ENCODE measurements around the gene ZNF474.

- TF ChIP-seq, protein P1, sequence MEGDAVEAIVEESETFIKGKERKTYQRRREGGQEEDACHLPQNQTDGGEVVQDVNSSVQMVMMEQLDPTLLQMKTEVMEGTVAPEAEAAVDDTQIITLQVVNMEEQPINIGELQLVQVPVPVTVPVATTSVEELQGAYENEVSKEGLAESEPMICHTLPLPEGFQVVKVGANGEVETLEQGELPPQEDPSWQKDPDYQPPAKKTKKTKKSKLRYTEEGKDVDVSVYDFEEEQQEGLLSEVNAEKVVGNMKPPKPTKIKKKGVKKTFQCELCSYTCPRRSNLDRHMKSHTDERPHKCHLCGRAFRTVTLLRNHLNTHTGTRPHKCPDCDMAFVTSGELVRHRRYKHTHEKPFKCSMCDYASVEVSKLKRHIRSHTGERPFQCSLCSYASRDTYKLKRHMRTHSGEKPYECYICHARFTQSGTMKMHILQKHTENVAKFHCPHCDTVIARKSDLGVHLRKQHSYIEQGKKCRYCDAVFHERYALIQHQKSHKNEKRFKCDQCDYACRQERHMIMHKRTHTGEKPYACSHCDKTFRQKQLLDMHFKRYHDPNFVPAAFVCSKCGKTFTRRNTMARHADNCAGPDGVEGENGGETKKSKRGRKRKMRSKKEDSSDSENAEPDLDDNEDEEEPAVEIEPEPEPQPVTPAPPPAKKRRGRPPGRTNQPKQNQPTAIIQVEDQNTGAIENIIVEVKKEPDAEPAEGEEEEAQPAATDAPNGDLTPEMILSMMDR (IDR thresholded peaks at IDR 0.05): no peak
- TF ChIP-seq POLR2A (IDR thresholded peaks at IDR 0.05): no peak
Measured at GRCh38 chr5:122126756-122127321, 2.5 kb upstream of the ZNF474 start.

All from ovary (tissue), 3 donors.